ENCODE data around the gene CYREN. TPM values are rescaled to one million over a fixed set of nuclear protein-coding genes. Genes with fewer than 3 reads are reported as not detected.
A peak's percentile ranks its signal among the peaks of the same experiment; 100 is the strongest.

Gene CYREN
- total RNA-seq, 2 donors from 2014 or later: 21.0 to 23.2 TPM

DNA sequence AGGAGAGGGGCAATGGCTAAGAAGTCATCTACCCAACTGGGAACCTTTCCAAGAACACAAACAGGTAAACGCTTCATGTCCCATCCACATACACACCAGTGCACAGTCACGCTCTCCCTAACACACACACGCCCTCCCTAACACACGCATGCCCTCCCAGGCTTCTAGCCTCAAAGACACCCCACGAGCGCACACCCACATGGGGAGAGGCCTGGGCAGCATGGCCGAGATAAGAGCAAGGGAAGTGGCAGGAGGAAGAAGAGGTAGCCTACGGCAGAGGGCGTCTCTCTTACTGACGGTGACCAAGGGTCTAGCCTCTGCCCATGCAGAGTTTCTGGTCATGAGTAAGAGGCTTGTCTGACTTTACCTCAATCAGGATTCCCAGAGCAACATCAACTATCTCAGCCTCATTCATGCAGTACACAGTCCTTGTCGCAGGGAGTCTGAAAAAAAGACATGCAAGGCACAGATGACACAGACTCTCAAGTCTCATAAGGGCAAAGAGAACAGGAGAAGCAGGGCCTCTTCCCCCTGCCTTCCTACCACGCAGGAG lies 3.1 kb downstream of the CYREN start:
- H3K9me3 ChIP-seq (ENCODE audit: control insufficient read depth, low read length, poor library complexity, severe bottlenecking): no peaks in the 10 kb centered on the region
- peaks cover 41% of the 10 kb centered on the region for H3K4me1 Mint-ChIP-seq
- peak overlapping the region; percentile 97 for H3K27ac Mint-ChIP-seq
- DNase-seq: no peak
- no peak for ATAC-seq
- H3K36me3 Mint-ChIP-seq (ENCODE audit: low read depth): no peaks in the 10 kb centered on the region
- H3K27me3 Mint-ChIP-seq: no peaks in the 10 kb centered on the region
- H3K4me3 Mint-ChIP-seq: peak overlapping the region; percentile 75

DNA sequence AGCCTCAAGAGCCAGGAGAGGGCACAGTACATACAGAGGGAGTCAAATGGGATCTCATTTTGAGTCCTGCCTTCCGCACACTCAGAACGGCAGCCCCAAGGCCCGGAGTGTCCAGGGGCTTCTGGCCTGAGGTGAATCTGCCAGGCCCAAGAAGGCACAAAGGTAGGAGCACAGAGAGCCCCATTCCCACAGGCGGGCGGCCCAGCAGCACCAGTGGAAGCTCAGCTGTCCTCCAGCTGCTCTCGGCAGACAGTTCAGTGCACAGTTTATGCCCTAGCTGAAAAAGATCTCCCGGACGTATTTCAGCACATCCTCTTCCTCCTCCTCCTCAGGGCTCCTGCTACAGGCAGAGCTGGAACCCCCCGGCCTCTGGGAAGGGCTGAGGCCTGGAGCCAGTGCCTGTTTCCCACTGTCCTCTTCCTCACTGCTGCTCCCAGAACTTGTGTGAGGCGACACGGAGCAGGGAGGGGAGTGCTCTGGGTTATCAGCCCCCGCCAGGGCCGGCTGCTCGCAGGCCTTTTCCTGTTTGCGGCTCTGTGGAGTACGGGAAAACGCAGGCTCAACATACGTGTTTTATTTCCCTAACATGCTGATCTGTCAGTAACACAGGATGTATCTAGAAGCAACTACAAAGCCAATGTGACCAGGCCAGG lies 4.0 kb downstream of the CYREN start:
- Mint-ChIP-seq H3K4me3 (no peak overlapping the region), H3K27me3 (no peaks in the 10 kb centered on the region), H3K27ac (peak overlapping the region; percentile 97), H3K36me3 (ENCODE audit: low read depth) (no peaks in the 10 kb centered on the region), H3K4me1 (peaks cover 39% of the 10 kb centered on the region)
- no peaks in the 10 kb centered on the region for H3K9me3 ChIP-seq (ENCODE audit: control insufficient read depth, low read length, poor library complexity, severe bottlenecking)
- ATAC-seq (no peak), DNase-seq (no peak)

DNA sequence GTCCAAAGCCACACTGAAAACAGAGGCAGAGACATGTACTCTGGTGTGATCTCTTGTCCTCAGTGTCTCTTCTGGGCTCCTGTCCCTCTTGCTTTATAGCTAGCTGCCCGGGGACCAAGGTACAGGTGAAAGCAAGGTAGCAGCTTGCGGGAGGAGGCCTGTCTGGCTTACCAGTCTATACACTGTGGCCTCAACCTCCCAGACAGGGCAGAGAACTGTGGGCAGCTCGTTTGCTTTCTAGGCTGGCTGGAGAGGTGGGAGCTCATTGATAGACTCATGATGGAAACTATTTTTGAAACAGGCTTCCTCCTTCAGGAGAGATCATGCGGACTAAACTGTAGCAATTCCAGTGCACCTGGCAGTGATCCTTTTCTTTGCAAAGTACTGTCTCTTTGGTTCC lies 4.6 kb downstream of the CYREN start:
- no peak for DNase-seq
- no peaks in the 10 kb centered on the region for H3K27me3 Mint-ChIP-seq
- no peaks in the 10 kb centered on the region for H3K9me3 ChIP-seq (ENCODE audit: control insufficient read depth, low read length, poor library complexity, severe bottlenecking)
- H3K4me1 Mint-ChIP-seq: peaks cover 39% of the 10 kb centered on the region
- no peaks in the 10 kb centered on the region for H3K36me3 Mint-ChIP-seq (ENCODE audit: low read depth)
- no peak for ATAC-seq
- no peak overlapping the region for H3K4me3 Mint-ChIP-seq
- H3K27ac Mint-ChIP-seq: peak overlapping the region; percentile 19

DNA sequence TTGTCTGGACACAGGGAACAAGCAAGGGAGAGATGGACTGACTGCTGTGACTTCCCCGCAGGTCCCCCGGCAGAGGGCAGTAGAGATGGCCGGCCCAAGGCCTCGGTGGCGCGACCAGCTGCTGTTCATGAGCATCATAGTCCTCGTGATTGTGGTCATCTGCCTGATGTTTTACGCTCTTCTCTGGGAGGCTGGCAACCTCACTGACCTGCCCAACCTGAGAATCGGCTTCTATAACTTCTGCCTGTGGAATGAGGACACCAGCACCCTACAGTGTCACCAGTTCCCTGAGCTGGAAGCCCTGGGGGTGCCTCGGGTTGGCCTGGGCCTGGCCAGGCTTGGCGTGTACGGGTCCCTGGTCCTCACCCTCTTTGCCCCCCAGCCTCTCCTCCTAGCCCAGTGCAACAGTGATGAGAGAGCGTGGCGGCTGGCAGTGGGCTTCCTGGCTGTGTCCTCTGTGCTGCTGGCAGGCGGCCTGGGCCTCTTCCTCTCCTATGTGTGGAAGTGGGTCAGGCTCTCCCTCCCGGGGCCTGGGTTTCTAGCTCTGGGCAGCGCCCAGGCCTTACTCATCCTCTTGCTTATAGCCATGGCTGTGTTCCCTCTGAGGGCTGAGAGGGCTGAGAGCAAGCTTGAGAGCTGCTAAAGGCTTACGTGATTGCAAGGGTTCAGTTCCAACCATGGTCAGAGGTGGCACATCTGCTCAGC lies 6.0 kb downstream of the CYREN start:
- no peak for ATAC-seq
- no peaks in the 10 kb centered on the region for H3K9me3 ChIP-seq (ENCODE audit: control insufficient read depth, low read length, poor library complexity, severe bottlenecking)
- no peaks in the 10 kb centered on the region for H3K27me3 Mint-ChIP-seq
- H3K4me1 Mint-ChIP-seq: peaks cover 45% of the 10 kb centered on the region
- no peak overlapping the region for H3K4me3 Mint-ChIP-seq
- DNase-seq: no peak
- peak overlapping the region; percentile 77 for H3K27ac Mint-ChIP-seq
- H3K36me3 Mint-ChIP-seq (ENCODE audit: low read depth): no peaks in the 10 kb centered on the region

DNA sequence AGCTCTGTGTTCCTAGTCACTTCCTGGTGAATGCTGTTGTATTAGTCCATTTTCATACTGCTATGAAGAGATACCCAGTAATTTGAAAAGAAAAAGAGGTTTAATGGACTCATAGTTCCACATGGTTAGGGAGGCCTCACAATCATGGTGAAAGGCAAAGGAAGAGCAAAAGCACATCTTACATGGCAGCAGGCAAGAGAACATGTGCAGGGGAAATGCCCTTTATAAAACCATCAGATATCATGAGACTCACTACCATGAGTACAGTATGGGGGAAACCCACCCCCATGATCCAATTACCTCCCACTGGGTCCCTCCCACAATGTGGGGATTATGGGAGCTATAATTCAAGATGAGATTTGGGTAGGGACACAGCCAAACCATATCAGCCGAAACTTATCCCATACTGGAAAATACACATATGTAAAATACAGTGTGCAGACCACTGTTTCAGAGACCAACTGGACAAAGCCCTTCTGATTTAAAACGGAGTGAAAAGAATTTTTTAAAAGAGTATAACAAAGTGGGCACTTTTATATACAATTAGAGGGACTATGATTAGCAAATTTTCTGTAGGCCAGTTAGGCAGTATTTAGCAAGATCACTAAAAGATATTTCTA lies 8.0 kb downstream of the CYREN start:
- Mint-ChIP-seq H3K27ac (peak overlapping the region; percentile 2), H3K27me3 (no peaks in the 10 kb centered on the region), H3K36me3 (ENCODE audit: low read depth) (no peaks in the 10 kb centered on the region), H3K4me3 (no peak overlapping the region), H3K4me1 (peaks cover 31% of the 10 kb centered on the region)
- DNase-seq (no peak), ATAC-seq (no peak)
- no peaks in the 10 kb centered on the region for H3K9me3 ChIP-seq (ENCODE audit: control insufficient read depth, low read length, poor library complexity, severe bottlenecking)

DNA sequence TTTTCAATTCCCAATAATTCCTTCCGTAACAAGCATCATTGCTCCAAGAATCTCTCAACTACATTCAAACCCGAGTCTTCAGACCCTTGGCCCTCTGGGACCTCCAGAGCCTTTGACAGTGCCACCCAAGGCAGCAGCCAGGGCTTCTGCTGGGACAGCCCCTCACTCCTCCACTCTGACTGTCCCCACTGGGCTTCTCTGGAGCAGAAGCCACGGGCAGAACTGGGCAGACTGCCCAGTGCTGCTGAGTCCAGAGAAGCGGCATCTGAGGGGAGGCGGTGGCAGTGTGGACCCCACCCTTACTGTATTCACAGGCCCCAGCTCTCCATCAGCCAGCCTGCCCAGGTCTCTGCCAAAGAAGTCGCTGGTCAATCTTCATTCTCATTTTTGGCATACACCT lies 8.8 kb downstream of the CYREN start:
- peaks cover 25% of the 10 kb centered on the region for H3K4me1 Mint-ChIP-seq
- no peaks in the 10 kb centered on the region for H3K36me3 Mint-ChIP-seq (ENCODE audit: low read depth)
- H3K4me3 Mint-ChIP-seq: no peak overlapping the region
- no peaks in the 10 kb centered on the region for H3K9me3 ChIP-seq (ENCODE audit: control insufficient read depth, low read length, poor library complexity, severe bottlenecking)
- H3K27me3 Mint-ChIP-seq: no peaks in the 10 kb centered on the region
- ATAC-seq (no peak), DNase-seq (no peak)
- H3K27ac Mint-ChIP-seq: peak overlapping the region; percentile 2

DNA sequence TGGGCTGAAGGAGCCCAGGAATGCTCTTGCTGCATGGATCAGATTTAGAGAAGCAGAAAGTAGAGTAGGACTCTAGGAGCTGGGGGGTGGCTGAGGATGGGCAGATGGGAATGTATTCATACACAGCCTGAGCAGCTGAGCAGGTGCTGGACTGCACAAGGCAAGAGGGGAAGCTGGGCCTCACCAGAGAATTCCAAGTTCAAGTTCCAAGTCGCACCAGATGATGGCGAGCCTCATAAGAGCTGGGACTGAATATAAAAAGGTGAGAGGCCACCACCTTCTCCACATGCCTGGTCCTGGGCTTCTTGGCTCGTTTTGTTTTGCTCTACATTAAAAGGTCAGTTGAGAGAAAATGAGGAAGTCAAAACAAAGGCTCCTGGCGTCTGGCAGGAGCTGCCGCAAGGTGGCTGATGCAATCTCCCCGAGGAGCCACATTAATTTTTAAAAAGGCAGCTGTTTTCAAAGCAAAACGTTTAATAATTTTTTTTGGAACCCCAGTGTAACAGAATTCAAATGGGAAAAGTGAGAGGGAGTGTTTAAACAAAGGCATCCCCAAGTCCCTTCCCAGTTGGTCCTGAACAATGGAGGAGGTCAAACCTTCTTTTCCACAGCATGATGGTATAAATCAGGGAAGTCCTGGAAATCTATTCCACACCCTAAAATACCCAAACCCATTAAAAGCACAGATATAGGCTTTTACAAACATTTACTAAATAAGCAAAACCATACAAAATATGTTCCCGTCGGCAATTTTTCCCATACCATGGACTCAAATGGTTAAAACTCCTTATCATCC lies 9.5 kb downstream of the CYREN start:
- DNase-seq (no peak), ATAC-seq (peak; percentile 20)
- peaks cover 25% of the 10 kb centered on the region for H3K4me1 Mint-ChIP-seq
- peak overlapping the region; percentile 73 for H3K27ac Mint-ChIP-seq
- no peaks in the 10 kb centered on the region for H3K36me3 Mint-ChIP-seq (ENCODE audit: low read depth)
- no peaks in the 10 kb centered on the region for H3K27me3 Mint-ChIP-seq
- H3K4me3 Mint-ChIP-seq: no peak overlapping the region
- H3K9me3 ChIP-seq (ENCODE audit: control insufficient read depth, low read length, poor library complexity, severe bottlenecking): peaks cover under 1% of the 10 kb centered on the region

DNA sequence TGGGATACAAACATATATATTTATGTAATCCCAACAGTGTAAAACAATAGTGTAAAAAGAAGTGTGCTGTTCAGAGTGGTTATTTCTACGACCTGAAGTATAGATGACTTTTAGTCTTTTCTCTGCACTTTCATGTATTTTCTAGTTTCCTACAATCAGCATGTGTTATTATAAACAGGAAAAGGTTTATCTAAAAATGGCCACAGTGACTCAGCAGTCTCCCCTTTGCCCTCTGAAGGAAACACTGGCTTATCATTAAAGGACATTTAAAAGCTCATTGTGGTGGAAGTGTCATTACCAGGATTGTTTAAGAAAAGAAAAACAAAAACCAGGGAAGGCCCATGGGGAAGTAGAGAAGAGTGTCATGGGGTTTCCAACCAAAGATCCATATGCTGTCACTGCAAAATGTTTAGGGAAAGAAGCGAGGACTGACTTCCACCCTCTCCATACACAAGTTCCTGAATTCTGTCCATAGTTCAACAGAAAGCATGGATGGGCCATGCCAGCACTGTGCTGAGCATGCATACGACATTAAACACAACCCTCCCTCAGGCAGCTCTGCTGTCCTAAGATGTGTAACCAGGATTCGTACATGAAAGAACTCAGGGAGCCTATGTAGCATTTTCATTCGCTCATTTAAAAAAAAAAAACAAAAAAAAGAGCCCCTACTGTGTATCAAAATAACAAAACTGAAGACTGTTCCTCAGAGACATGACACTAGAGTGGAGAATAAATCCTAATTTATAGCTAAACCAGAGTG lies 10.2 kb downstream of the CYREN start:
- Mint-ChIP-seq H3K4me1 (peaks cover 25% of the 10 kb centered on the region), H3K27me3 (no peaks in the 10 kb centered on the region), H3K36me3 (ENCODE audit: low read depth) (peaks cover 2% of the 10 kb centered on the region), H3K27ac (peak overlapping the region; percentile 73), H3K4me3 (no peak overlapping the region)
- no peak for ATAC-seq
- H3K9me3 ChIP-seq (ENCODE audit: control insufficient read depth, low read length, poor library complexity, severe bottlenecking): peaks cover 7% of the 10 kb centered on the region
- no peak for DNase-seq

DNA sequence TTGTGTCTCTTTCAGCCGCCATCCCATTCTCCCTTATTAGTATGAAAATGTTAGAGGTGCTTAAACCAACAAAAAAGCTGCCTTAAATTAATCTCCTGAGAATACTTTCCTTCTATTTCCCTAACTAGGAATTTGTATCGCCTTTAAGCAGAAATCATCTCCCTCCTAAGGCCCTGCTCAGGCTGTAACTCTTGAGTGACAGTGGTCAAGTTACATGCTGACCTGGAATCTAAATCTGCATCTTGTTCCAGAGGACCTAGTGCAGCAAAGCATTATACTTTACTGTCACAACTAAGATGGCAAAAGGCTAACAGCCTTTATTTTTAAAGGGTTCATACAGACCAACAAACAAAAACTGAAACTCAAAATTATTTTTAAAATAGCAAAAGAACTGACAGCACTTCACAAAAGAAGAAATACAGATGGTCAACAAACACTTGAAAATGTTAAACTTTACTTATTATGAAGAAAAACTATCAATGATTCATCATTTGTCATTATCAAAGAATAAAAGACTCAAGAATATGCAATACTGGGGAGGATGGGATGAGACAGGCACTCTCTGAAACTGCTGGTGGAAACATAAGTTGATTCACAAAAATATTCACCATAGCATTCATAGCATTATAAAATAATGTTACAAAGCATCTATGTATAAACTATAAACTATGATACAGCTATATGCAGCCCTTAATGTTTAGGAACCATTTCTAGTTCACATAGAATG lies 11.0 kb downstream of the CYREN start:
- Mint-ChIP-seq H3K4me3 (no peak overlapping the region), H3K27ac (peak overlapping the region; percentile 73), H3K27me3 (no peaks in the 10 kb centered on the region), H3K36me3 (ENCODE audit: low read depth) (peaks cover 5% of the 10 kb centered on the region), H3K4me1 (peaks cover 25% of the 10 kb centered on the region)
- DNase-seq: no peak
- no peak for ATAC-seq
- H3K9me3 ChIP-seq (ENCODE audit: control insufficient read depth, low read length, poor library complexity, severe bottlenecking): peaks cover 10% of the 10 kb centered on the region

DNA sequence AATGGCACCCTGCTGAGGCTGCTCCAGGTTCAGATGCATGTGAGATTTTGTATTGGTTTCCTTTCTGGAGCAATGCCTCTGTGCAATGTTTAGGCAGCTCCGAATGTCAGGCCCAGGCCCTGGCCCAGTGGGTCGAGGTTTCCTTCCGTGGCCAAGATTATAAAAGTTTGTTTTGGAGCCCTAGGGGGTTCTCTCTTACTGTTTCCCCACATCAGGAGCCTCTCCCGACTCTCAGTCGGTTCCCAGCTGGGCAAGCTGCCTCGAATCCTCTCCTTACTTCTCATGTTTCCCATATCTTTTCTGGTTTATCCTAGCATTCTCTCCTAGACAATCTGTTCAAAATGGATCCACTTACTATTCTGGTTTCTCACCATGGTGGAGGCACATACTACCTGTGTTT lies 11.6 kb downstream of the CYREN start:
- H3K9me3 ChIP-seq (ENCODE audit: control insufficient read depth, low read length, poor library complexity, severe bottlenecking): peaks cover 10% of the 10 kb centered on the region
- Mint-ChIP-seq H3K4me3 (no peak overlapping the region), H3K36me3 (ENCODE audit: low read depth) (peaks cover 5% of the 10 kb centered on the region), H3K27ac (peak overlapping the region; percentile 73), H3K27me3 (no peaks in the 10 kb centered on the region), H3K4me1 (peaks cover 21% of the 10 kb centered on the region)
- no peak for ATAC-seq
- DNase-seq: no peak

DNA sequence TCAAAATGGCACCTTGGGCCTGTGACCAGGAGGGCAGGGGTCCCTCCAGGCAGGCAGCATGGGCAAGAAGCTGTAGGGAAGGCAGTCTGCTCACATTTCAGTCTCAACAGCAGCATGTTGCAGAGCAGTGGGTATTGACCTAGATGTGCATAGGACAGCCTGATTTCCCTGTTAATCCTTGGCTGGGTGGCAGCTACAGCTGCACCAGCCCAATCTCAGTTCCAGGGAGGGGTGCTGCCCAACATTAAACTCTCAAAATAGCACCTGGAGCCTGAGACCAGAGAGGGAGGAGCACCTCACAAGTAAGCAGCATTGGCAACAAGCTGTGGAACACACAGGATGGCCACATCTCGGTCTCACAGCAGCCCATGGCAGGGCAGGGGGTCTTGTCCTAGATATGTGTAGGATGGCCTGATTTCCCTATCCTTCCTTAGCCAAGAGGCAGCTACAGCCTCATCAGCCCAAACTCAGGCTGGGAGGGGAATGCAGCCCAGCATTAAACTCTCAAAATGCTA lies 12.3 kb downstream of the CYREN start:
- no peak for DNase-seq
- no peak overlapping the region for H3K4me3 Mint-ChIP-seq
- H3K4me1 Mint-ChIP-seq: peaks cover 20% of the 10 kb centered on the region
- no peaks in the 10 kb centered on the region for H3K27me3 Mint-ChIP-seq
- peaks cover 5% of the 10 kb centered on the region for H3K36me3 Mint-ChIP-seq (ENCODE audit: low read depth)
- ATAC-seq: no peak
- no peak overlapping the region for H3K27ac Mint-ChIP-seq
- H3K9me3 ChIP-seq (ENCODE audit: control insufficient read depth, low read length, poor library complexity, severe bottlenecking): peaks cover 10% of the 10 kb centered on the region

DNA sequence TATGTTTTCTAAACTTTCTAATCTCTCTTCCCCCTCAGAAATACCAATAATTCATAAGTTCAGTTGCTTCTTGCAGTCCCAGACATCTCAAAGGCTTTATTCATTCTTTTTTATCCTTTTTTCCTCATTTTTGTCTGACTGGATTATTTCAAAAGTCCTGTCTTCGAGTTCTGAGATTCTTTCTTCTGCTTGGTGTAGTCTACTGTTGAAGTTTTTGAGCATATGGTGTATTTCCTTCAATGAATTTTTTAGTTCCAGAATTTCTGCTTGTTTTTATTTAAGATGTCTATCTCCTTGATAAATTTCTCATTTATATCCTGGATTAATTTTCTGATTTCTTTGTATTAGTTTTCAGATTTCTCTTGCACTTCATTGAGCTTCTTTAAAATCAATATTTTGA lies 14.2 kb downstream of the CYREN start:
- peaks cover 10% of the 10 kb centered on the region for H3K9me3 ChIP-seq (ENCODE audit: control insufficient read depth, low read length, poor library complexity, severe bottlenecking)
- DNase-seq (no peak), ATAC-seq (no peak)
- Mint-ChIP-seq H3K27me3 (no peaks in the 10 kb centered on the region), H3K4me1 (peaks cover 22% of the 10 kb centered on the region), H3K36me3 (ENCODE audit: low read depth) (peaks cover 12% of the 10 kb centered on the region), H3K27ac (no peak overlapping the region), H3K4me3 (no peak overlapping the region)
